OCI-LY1 (cell line): ENCODE measurements around the gene CDH13.

Source experiments
- EZH2 ChIP-seq: fragments of 200-600 bp; sonication (generic), shearing (Covaris generic); IDR thresholded peaks from 2 replicates; pipeline ENCODE4 v1.8.0; 2017; ENCODE audit warnings: borderline replicate concordance, mixed run types, mild to moderate bottlenecking, antibody characterized with exemption, low read length, moderate library complexity, mixed read lengths
- TF ChIP-seq, protein P1 (sequence below): fragments of 200-600 bp; sonication (generic), shearing (Covaris generic); IDR thresholded peaks from 2 replicates; pipeline ENCODE4 v1.5.1; 2017; ENCODE audit warnings: mild to moderate bottlenecking, antibody characterized with exemption, low read length, moderate library complexity, mixed read lengths

DNA sequence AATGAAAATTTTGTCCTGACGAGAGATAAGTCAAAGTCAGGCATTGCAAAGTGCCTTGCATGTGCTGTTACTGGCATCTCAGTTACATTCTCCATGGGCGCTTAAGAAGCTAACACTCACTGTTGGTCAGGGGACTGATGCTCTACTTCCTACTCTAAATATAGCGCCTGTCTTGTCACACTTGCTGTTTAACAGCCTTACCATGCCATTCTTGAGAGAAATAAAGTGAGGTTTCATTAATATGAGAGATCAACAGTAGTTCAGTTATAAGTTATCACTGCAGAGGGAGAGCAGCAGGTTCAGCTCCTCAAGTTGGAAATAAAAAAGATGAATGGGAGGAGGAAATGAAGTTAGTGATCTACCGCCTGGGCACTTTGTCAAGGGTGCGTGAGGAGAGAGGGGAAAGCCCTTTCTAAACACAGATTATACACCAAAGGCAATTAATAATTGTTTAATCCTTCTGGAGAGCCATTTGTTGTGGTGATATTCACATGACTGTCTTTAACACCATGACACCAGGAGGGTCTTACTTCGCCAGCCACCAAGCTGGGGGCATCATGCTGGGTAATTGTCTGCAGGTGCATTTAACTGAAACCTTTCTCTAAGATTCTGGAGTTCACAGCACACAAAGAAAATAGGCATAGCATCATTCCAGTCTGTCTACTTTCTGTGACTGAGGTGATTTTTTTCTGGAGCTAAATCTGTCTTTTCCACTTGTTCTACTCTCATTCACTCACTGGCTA lies 612.4 kb downstream of the CDH13 start:
- TF ChIP-seq, protein P1, sequence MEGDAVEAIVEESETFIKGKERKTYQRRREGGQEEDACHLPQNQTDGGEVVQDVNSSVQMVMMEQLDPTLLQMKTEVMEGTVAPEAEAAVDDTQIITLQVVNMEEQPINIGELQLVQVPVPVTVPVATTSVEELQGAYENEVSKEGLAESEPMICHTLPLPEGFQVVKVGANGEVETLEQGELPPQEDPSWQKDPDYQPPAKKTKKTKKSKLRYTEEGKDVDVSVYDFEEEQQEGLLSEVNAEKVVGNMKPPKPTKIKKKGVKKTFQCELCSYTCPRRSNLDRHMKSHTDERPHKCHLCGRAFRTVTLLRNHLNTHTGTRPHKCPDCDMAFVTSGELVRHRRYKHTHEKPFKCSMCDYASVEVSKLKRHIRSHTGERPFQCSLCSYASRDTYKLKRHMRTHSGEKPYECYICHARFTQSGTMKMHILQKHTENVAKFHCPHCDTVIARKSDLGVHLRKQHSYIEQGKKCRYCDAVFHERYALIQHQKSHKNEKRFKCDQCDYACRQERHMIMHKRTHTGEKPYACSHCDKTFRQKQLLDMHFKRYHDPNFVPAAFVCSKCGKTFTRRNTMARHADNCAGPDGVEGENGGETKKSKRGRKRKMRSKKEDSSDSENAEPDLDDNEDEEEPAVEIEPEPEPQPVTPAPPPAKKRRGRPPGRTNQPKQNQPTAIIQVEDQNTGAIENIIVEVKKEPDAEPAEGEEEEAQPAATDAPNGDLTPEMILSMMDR = no peak
- no peak for TF ChIP-seq EZH2
